Memory B cell (primary cell): ENCODE data around the gene MED17.
"Not testable (repeated sequence)": the region's sequence is repeated elsewhere in the genome, so short reads cannot be mapped to it uniquely, and the experiment has no call there.

Experiments
- ATAC-seq: fragments of 150-1000 bp; cut with Tn5 transposase; 2 replicates; pipeline ENCODE4 v1.10.0; 2021; ENCODE audit warnings: low read depth, mild to moderate bottlenecking, moderate library complexity
- DNase-seq, 2 donors: peaks; one replicate each; pipeline ENCODE4 v3.0.0; 2022; ENCODE audit warnings: low spot score in 2 of 2
- H3K27ac Mint-ChIP-seq: one replicate; pipeline ENCODE4 v1.8.0; 2022; ENCODE audit warnings: mild to moderate bottlenecking, moderate library complexity, mixed read lengths
- H3K27me3 Mint-ChIP-seq: one replicate; pipeline ENCODE4 v1.8.0; 2022; ENCODE audit warnings: mixed read lengths
- H3K36me3 Mint-ChIP-seq: one replicate; pipeline ENCODE4 v1.8.0; 2022; ENCODE audit warnings: mild to moderate bottlenecking, mixed read lengths
- H3K4me1 Mint-ChIP-seq: one replicate; pipeline ENCODE4 v1.8.0; 2022; ENCODE audit warnings: mixed read lengths
- H3K4me3 Mint-ChIP-seq: one replicate; pipeline ENCODE4 v1.8.0; 2022; ENCODE audit warnings: mild to moderate bottlenecking, moderate library complexity, mixed read lengths
- H3K9me3 Mint-ChIP-seq: one replicate; pipeline ENCODE4 v1.8.0; 2022; ENCODE audit warnings: mixed read lengths

MED17 gene

DNA sequence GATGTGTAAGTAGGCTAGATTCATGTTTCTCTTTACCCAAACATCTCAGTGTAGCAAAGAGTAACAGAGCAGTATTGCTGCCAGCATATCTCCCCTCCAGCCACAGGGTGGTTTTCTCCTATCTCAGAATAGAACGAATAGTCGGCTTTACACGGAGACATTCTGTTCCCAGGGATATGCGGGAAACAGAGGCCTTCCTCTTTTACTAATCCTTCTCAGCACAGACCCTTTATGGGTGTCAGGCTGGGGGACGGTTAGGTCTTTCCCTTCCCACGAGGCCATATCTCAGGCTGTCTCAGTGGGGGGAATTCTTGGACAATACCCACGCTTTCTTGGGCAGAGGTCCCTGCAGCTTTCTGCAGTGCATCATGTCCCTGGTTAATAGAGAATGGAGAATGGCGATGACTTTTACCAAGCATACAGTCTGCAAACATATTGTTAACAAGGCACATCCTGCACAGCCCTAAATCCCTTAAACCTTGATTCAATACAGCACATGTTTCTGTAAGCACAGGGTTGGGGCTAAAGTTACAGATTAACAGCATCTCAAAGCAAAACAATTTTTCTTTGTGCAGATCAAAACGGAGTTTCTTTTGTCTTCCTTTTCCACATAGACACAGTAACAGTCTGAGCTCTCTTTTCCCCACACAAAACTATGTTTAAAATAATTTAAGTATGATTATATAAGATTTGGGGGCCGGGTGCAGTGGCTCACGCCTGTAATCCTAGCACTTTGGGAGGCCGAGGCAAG is 38.9 kb upstream of the MED17 start:
- peak overlapping the region; percentile 9 for H3K27ac Mint-ChIP-seq
- not testable (repeated sequence) for H3K4me1 Mint-ChIP-seq, H3K4me3 Mint-ChIP-seq, H3K9me3 Mint-ChIP-seq, ATAC-seq, H3K36me3 Mint-ChIP-seq, H3K27me3 Mint-ChIP-seq, DNase-seq

DNA sequence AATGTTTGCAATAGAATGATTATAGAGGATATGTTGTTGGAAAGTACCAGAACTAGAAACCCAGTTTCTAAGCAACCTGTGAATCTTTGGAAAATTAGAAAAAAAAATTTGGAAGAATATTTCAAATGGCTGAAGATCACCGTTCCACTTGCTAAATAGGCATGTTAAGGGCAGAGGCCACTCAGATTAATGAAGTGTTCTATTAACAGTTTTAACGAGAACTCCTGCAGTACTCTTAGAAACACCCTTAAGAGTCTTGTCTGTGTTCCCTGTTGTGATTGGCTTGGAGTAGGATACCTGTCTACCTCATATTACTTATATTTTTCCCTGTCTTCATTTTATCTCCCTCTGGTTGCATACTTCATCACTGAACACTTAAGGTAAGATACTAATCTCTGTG is 38.0 kb upstream of the MED17 start:
- DNase-seq: no peak
- no peak overlapping the region for H3K4me3 Mint-ChIP-seq
- no peaks in the 10 kb centered on the region for H3K9me3 Mint-ChIP-seq
- peaks cover 7% of the 10 kb centered on the region for H3K36me3 Mint-ChIP-seq
- H3K27me3 Mint-ChIP-seq: no peaks in the 10 kb centered on the region
- H3K27ac Mint-ChIP-seq: no peak overlapping the region
- peaks cover 5% of the 10 kb centered on the region for H3K4me1 Mint-ChIP-seq
- no peak for ATAC-seq

DNA sequence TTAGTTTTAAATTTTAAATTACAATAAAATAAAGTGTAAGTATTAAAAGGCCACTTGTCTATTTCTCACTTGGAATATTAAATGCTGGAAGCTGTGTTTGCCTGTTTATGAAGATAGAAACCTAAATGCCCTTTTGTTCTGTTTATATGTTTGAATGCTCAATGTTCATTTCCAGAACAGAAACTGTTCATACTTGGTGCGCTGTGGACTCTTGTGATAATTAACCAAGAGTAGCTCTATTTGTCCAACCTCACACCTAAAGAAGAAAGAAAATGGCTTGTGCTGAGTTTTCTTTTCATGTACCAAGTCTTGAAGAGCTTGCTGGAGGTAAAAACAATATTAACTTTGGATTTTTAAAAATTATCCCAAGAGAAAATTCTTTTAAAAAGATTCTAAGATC is 37.0 kb upstream of the MED17 start:
- Mint-ChIP-seq H3K4me1 (peaks cover 5% of the 10 kb centered on the region), H3K27me3 (no peaks in the 10 kb centered on the region), H3K27ac (no peak overlapping the region), H3K9me3 (no peaks in the 10 kb centered on the region), H3K4me3 (no peak overlapping the region), H3K36me3 (peaks cover 7% of the 10 kb centered on the region)
- ATAC-seq (no peak), DNase-seq (no peak)

DNA sequence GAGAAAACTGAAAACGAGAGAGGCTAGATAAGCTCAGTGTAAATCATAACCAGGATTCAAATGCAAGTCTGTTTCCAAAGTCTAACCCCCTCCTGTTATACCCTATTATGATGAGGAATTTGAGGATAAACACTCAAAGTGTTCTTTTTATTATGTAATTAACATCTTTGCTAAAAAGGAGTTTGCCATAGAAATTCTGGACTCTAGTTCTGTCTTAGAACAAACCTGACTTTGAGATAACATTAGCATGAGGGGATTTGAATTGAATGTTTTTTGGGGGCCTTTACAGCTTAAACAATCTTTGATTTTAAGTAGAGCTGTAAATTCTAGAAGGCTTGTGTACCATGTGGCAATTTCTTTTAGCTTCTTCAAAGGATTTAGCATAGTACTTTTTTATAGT is 33.1 kb upstream of the MED17 start:
- no peaks in the 10 kb centered on the region for H3K27me3 Mint-ChIP-seq
- ATAC-seq (no peak), DNase-seq (no peak)
- no peak overlapping the region for H3K27ac Mint-ChIP-seq
- H3K36me3 Mint-ChIP-seq: peaks cover 8% of the 10 kb centered on the region
- H3K9me3 Mint-ChIP-seq: no peaks in the 10 kb centered on the region
- H3K4me1 Mint-ChIP-seq: no peaks in the 10 kb centered on the region
- no peak overlapping the region for H3K4me3 Mint-ChIP-seq

DNA sequence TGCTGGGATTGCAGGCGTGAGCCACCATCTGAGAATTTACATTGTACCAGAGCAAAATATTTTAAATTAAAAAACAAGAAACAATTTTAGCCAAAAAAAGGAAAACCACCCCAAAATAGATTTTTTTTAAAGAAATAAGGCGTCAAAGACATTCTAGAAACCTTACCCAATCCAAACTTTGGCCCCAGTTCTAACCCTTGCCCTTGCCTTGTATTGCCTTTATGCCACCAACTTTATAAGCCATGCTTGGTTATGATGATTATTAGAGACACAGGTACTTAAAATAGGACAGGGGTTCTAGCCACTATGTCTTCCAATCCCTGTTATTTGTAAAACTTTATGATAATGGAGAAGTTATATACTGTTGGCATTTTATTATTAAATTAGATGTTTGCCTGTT is 30.8 kb upstream of the MED17 start:
- no peaks in the 10 kb centered on the region for H3K9me3 Mint-ChIP-seq
- H3K27ac Mint-ChIP-seq: no peak overlapping the region
- H3K27me3 Mint-ChIP-seq: no peaks in the 10 kb centered on the region
- ATAC-seq (no peak), DNase-seq (no peak)
- no peaks in the 10 kb centered on the region for H3K4me1 Mint-ChIP-seq
- no peak overlapping the region for H3K4me3 Mint-ChIP-seq
- peaks cover 10% of the 10 kb centered on the region for H3K36me3 Mint-ChIP-seq

DNA sequence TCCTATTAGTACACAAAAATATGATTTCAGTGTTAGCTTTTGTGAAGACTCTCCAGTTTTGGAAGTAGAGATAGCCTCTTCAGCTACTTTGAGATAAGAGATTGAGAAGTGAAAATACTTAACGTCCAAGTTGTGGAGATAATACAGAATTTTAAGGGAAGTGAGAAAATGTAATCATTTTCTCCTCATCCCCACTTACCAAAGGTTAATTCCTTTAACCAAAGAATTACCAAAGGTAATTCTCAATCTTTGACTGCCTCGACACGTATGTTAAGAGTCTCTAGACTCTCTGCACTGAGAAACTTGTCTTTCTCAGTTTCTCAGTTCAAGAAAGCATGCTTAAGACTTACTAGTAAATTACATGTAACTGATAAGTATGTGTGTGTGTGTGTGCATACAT is 27.3 kb upstream of the MED17 start:
- H3K27ac Mint-ChIP-seq: no peak overlapping the region
- H3K4me3 Mint-ChIP-seq: no peak overlapping the region
- no peaks in the 10 kb centered on the region for H3K9me3 Mint-ChIP-seq
- peaks cover 21% of the 10 kb centered on the region for H3K36me3 Mint-ChIP-seq
- no peak for ATAC-seq
- DNase-seq: no peak
- H3K27me3 Mint-ChIP-seq: no peaks in the 10 kb centered on the region
- H3K4me1 Mint-ChIP-seq: no peaks in the 10 kb centered on the region

DNA sequence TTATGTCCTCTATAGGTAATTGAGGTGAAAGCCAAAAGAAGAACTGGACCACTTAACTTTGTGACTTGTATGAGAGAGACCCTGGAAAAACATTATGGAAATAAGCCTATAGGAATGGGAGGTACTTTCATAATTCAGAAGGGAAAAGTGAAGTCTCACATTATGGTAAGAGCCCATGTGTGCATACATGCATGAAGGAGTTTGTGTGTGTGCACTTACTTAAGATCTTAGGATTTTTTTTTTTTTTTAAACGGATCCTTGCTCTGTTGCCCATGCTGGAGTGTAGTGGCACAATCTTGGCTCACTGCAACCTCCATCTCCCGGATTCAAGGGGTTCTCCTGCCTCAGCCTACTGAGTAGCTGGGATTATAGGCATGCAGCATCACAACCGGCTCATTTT is 26.8 kb upstream of the MED17 start:
- H3K27me3 Mint-ChIP-seq: no peaks in the 10 kb centered on the region
- H3K27ac Mint-ChIP-seq: no peak overlapping the region
- no peaks in the 10 kb centered on the region for H3K4me1 Mint-ChIP-seq
- no peaks in the 10 kb centered on the region for H3K9me3 Mint-ChIP-seq
- no peak for DNase-seq
- H3K4me3 Mint-ChIP-seq: no peak overlapping the region
- peaks cover 20% of the 10 kb centered on the region for H3K36me3 Mint-ChIP-seq
- ATAC-seq: no peak

DNA sequence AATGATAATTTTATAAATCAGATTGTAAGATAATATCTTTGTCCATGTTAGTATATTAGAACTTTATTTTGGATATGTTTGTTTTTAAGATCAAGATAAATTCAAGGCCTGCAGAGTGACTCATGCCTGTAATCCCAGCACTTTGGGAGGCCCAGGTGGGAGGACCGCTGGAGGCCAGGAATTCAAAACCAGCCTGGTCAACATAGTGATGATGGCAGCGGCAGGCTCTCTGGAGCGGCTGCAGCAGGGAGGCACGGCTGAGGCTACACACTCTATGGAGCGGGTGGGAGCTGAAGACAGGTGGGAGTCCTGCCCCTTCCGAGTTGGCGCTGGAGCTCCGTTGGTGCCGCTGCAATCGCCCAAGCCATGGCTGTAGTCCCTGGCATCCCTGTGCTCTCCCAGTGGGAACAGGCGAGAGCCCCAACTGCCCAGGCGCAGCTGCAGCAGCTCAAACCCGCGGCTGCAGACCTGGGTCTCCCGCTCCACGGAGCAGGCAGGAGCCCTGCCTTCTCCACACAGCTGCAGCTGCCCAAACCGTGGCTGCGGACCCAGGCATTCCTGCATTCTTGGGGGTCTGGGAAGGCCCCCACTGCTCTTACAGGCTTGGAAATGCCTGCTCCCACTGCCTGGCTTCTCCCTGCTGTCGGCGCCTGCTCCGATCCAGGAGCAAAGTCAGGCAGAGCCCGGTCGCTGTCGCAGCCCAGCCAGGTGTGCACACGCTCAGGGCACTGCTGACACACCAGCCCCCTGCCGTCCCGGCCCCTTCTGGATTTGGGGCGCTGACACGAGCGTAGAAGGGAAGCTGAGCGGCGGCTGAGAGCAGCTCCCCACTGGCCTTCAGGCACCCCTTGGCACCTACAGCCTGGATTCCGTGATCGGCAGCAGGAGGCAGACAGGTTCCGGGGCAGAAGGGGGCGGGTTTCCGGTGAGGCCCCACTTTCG is 25.9 kb upstream of the MED17 start:
- no peak for DNase-seq
- H3K4me1 Mint-ChIP-seq: no peaks in the 10 kb centered on the region
- no peaks in the 10 kb centered on the region for H3K9me3 Mint-ChIP-seq
- H3K27me3 Mint-ChIP-seq: no peaks in the 10 kb centered on the region
- H3K4me3 Mint-ChIP-seq: no peak overlapping the region
- no peak for ATAC-seq
- no peak overlapping the region for H3K27ac Mint-ChIP-seq
- peaks cover 20% of the 10 kb centered on the region for H3K36me3 Mint-ChIP-seq

DNA sequence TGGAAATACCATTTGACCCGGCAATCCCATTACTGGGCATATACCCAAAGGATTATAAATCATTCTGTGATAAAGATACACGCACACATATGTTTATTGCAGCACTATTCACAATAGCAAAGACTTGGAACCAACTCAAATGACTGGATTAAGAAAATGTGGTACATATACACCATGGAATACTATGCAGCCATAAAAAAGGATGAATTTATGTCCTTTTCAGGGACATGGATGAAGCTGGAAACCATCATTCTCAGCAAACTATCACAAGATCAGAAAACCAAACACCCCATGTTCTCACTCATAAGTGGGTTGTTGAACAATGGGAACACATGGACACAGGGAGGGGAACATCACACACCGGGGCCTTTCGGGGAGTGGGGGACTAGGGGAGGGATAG is 25.0 kb upstream of the MED17 start:
- H3K4me3 Mint-ChIP-seq, ATAC-seq, DNase-seq, H3K27ac Mint-ChIP-seq, H3K4me1 Mint-ChIP-seq, H3K9me3 Mint-ChIP-seq, H3K27me3 Mint-ChIP-seq: not testable (repeated sequence)
- peaks cover 22% of the 10 kb centered on the region for H3K36me3 Mint-ChIP-seq

DNA sequence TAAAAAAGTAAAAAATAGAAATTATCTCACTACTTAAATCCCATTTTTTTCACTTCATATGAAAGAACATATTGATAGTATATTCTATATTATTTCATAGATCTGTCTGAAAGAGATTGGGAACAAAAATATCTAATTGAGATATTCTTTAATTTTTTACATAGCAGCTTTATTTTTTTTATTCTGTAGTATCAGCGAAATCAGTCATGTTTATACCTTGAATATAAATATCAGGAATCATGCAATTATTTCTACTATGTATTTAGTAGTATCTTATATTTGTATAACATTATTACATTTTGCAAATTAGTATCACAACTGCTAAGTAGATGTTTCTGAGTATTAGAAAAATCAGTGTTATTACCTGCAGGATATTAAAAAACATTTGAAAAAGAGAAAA is 22.2 kb upstream of the MED17 start:
- Mint-ChIP-seq H3K4me1 (no peaks in the 10 kb centered on the region), H3K27me3 (no peaks in the 10 kb centered on the region), H3K9me3 (peaks cover under 1% of the 10 kb centered on the region), H3K36me3 (peaks cover 23% of the 10 kb centered on the region), H3K4me3 (no peak overlapping the region), H3K27ac (no peak overlapping the region)
- ATAC-seq (no peak), DNase-seq (no peak)

DNA sequence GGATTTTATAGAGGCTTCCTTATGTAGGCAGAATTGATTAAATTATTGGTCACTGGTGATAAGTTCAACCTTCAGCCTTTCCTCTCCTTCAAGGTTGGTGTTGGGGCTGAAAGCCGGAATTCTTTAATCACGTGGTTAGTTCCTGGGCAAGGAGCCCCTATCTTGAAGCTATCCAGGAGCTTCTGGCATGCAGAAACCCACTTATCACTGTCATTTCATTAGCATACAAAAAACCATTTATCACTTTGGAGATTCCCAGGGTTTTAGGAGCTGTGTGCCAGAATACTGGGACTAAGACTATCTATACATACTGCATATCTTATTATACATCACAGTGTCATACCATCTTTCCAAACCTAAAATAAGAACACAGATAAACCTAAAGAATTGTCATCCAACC is 18.5 kb upstream of the MED17 start:
- H3K36me3 Mint-ChIP-seq: peaks cover 11% of the 10 kb centered on the region
- H3K9me3 Mint-ChIP-seq: peaks cover 1% of the 10 kb centered on the region
- no peak overlapping the region for H3K27ac Mint-ChIP-seq
- ATAC-seq: no peak
- H3K4me1 Mint-ChIP-seq: no peaks in the 10 kb centered on the region
- H3K27me3 Mint-ChIP-seq: no peaks in the 10 kb centered on the region
- no peak overlapping the region for H3K4me3 Mint-ChIP-seq
- DNase-seq: no peak

DNA sequence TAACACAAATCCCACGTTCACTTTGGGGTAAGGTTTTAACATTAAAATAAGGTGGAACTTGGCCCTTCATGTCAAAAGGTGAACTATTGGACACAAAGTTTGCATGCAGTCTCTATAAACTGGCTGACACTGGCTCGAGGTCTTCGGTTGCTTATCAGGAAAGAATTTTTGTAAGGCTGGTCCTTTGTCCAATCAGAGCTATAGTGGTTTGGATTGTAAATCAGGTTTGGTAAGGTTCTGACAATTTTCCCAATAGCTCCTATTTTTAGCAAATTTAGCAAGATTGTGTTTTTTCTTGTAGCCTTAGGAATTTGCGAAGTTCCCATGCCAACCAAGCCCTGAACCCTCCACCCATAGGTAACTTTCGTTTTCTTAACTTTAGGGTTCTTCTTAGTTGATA is 17.6 kb upstream of the MED17 start:
- peaks cover 1% of the 10 kb centered on the region for H3K9me3 Mint-ChIP-seq
- ATAC-seq: no peak

DNA sequence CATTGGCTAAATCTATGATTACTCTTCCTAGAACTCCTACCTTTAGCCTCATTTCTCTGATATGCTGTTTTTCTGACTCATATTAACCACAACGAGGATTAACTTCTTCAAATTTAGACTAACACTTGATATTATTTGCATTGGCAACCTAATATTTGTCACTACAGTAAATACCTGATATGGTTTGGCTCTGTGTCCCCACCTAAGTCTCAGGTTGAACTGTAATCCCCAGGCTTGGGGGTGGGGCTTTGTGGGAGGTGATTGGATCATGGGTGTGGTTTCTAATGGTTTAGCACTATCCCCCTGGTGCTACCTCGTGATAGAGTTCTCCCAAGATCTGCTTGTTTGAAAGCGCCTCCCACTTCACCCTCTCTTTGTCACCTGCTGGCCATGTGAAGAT is 17.1 kb upstream of the MED17 start:
- Mint-ChIP-seq H3K9me3 (peaks cover 1% of the 10 kb centered on the region), H3K4me1 (no peaks in the 10 kb centered on the region), H3K36me3 (peaks cover 10% of the 10 kb centered on the region), H3K27me3 (no peaks in the 10 kb centered on the region), H3K27ac (no peak overlapping the region), H3K4me3 (no peak overlapping the region)
- ATAC-seq (no peak), DNase-seq (no peak)

More for the DNA sequence above, 17.6 kb upstream of the MED17 start:
- no peak for DNase-seq
- Mint-ChIP-seq H3K27me3 (no peaks in the 10 kb centered on the region), H3K4me1 (no peaks in the 10 kb centered on the region), H3K4me3 (no peak overlapping the region), H3K36me3 (peaks cover 10% of the 10 kb centered on the region), H3K27ac (no peak overlapping the region)

DNA sequence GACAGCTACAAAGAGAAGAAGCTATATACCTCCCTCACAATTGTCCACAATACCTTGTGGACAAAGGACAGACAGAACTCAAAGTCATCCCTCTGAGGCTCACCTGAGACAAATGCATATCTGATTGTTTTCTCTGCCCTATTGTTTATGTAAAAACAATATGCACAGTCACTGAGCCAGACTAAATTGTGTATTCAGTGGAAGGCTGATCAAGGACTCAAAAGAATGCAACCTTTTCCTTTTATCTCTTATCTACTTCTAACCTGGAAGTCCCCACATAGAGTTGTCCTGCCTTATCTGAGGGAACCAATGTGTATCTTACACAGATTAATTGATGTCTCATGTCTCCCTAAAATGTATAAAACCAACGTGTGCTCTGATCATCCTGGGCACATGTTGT is 13.9 kb upstream of the MED17 start:
- Mint-ChIP-seq H3K4me3 (no peak overlapping the region), H3K4me1 (peaks cover 2% of the 10 kb centered on the region), H3K27ac (no peak overlapping the region), H3K27me3 (no peaks in the 10 kb centered on the region), H3K36me3 (peaks cover 4% of the 10 kb centered on the region), H3K9me3 (peaks cover 1% of the 10 kb centered on the region)
- no peak for ATAC-seq
- no peak for DNase-seq
